Measurements from ENCODE around the gene GABRG3. TPM values are rescaled to one million over a fixed set of nuclear protein-coding genes. Genes with fewer than 3 reads are reported as not detected.

The GABRG3 gene
- total RNA-seq, 1 experiment from 2014 or later = not detected

DNA sequence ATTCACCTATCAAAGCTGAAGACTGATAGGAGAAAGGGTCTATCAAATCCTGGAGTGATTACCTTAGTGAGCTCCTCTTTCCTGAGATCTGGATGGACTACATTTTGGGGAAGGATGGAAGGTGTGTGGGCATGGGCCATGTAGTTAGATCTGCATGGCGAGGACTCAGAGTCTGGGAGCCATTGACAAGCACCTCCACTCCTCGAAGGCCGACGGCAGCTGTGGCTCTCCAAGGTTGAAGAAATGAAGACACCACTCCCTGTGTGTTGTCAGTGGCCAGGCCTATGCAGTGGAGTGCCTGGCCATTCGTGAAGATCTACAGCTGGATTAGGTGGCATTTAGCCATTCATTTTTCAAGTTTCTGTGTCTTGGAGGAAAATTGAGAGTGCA, 509.2 kb downstream of the GABRG3 start:
- no peaks in the 10 kb centered on the region for H3K4me1 Mint-ChIP-seq (ENCODE audit: low read depth, unreplicated experiment)
- no TSS peak for BruUV-seq (replicated peaks)
- no peaks in the 10 kb centered on the region for H3K9me3 Mint-ChIP-seq (ENCODE audit: low read depth, unreplicated experiment)
- CTCF ChIA-PET = no interaction called here
- H3K4me3 Mint-ChIP-seq (ENCODE audit: low read depth, unreplicated experiment) = no peak overlapping the region
- H3K27ac Mint-ChIP-seq (ENCODE audit: unreplicated experiment) = no peak overlapping the region
- no peak for DNase-seq
- H3K27me3 Mint-ChIP-seq (ENCODE audit: unreplicated experiment) = no peaks in the 10 kb centered on the region
- intact Hi-C loops (cut with micrococcal nuclease; ENCODE audit: unreplicated experiment) = no loop called here
- TF ChIP-seq, protein P1, sequence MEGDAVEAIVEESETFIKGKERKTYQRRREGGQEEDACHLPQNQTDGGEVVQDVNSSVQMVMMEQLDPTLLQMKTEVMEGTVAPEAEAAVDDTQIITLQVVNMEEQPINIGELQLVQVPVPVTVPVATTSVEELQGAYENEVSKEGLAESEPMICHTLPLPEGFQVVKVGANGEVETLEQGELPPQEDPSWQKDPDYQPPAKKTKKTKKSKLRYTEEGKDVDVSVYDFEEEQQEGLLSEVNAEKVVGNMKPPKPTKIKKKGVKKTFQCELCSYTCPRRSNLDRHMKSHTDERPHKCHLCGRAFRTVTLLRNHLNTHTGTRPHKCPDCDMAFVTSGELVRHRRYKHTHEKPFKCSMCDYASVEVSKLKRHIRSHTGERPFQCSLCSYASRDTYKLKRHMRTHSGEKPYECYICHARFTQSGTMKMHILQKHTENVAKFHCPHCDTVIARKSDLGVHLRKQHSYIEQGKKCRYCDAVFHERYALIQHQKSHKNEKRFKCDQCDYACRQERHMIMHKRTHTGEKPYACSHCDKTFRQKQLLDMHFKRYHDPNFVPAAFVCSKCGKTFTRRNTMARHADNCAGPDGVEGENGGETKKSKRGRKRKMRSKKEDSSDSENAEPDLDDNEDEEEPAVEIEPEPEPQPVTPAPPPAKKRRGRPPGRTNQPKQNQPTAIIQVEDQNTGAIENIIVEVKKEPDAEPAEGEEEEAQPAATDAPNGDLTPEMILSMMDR (IDR thresholded peaks at IDR 0.05; ENCODE audit: unreplicated experiment) = no peak
- H3K36me3 Mint-ChIP-seq (ENCODE audit: insufficient read depth, unreplicated experiment) = no peaks in the 10 kb centered on the region

DNA sequence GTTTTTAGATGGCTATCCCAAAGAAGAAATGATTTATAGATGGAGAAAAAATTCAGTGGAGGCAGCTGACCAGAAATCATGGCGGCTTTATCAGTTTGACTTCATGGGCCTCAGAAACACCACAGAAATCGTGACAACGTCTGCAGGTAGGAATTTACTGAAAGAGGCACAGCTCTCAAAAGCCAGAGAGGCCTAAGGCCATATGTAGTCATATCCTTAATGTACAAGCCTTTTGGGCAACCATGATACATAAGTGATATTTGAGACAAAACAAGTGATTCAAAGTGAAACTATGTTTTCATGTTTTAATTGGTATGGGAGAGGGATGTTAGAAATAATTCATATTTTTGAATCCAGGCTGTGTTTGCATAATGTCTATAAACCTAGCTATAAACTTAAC, 509.7 kb downstream of the GABRG3 start:
- Mint-ChIP-seq H3K4me3 (ENCODE audit: low read depth, unreplicated experiment) (no peak overlapping the region), H3K36me3 (ENCODE audit: insufficient read depth, unreplicated experiment) (no peaks in the 10 kb centered on the region), H3K27me3 (ENCODE audit: unreplicated experiment) (no peaks in the 10 kb centered on the region), H3K9me3 (ENCODE audit: low read depth, unreplicated experiment) (no peaks in the 10 kb centered on the region), H3K4me1 (ENCODE audit: low read depth, unreplicated experiment) (no peaks in the 10 kb centered on the region), H3K27ac (ENCODE audit: unreplicated experiment) (no peak overlapping the region)
- no peak for DNase-seq
- BruUV-seq (replicated peaks) = no TSS peak
- CTCF ChIA-PET = no interaction called here
- intact Hi-C loops (cut with micrococcal nuclease; ENCODE audit: unreplicated experiment) = no loop called here
- TF ChIP-seq, protein P1 (IDR thresholded peaks at IDR 0.05; ENCODE audit: unreplicated experiment) = no peak

DNA sequence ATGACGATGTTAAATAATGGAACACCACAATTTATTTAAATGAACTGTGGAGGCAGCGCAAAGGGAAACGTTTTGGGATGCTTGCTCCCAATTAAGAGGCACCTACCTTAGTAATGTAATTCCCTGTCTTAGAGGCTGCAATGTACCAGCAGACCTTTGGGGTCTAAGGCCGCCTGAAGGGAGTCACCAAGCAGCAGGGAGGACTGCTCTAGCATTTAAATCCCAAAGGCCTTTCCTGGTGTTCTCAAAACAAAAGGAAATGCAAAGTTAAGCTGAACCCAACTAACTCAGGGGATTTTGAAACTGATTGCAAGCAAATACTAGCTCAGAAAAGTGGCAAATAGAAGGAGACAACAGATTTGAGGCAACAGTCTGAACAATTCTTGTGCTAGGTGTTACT, 510.8 kb downstream of the GABRG3 start:
- Mint-ChIP-seq H3K27ac (ENCODE audit: unreplicated experiment) (no peak overlapping the region), H3K9me3 (ENCODE audit: low read depth, unreplicated experiment) (no peaks in the 10 kb centered on the region), H3K4me3 (ENCODE audit: low read depth, unreplicated experiment) (no peak overlapping the region), H3K36me3 (ENCODE audit: insufficient read depth, unreplicated experiment) (no peaks in the 10 kb centered on the region), H3K4me1 (ENCODE audit: low read depth, unreplicated experiment) (no peaks in the 10 kb centered on the region), H3K27me3 (ENCODE audit: unreplicated experiment) (no peaks in the 10 kb centered on the region)
- intact Hi-C loops (cut with micrococcal nuclease; ENCODE audit: unreplicated experiment) = no loop called here
- TF ChIP-seq, protein P1 (IDR thresholded peaks at IDR 0.05; ENCODE audit: unreplicated experiment) = no peak
- no TSS peak for BruUV-seq (replicated peaks)
- CTCF ChIA-PET = no interaction called here
- DNase-seq = no peak

DNA sequence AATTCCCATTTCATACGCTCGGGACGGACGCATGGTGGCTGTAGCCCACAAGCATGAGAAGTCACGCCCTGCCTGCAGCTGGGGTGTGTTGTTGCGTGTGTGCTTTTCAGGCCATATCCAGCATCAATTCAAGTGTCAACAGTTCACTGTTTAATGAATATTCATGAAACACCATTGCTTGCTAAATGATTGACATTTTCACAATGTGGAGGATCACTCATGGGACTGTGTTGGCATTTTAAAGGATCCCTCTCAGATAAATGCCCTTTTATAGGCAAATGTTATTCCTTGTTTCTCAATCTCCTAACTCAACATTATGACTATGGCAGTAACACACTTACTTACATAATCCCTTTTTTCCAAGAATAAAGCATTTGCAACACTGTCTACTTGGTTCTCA, 511.3 kb downstream of the GABRG3 start:
- DNase-seq = no peak
- TF ChIP-seq, protein P1 (IDR thresholded peaks at IDR 0.05; ENCODE audit: unreplicated experiment) = no peak
- CTCF ChIA-PET = no interaction called here
- Mint-ChIP-seq H3K36me3 (ENCODE audit: insufficient read depth, unreplicated experiment) (no peaks in the 10 kb centered on the region), H3K9me3 (ENCODE audit: low read depth, unreplicated experiment) (no peaks in the 10 kb centered on the region), H3K27ac (ENCODE audit: unreplicated experiment) (no peak overlapping the region), H3K4me1 (ENCODE audit: low read depth, unreplicated experiment) (no peaks in the 10 kb centered on the region), H3K27me3 (ENCODE audit: unreplicated experiment) (no peaks in the 10 kb centered on the region), H3K4me3 (ENCODE audit: low read depth, unreplicated experiment) (no peak overlapping the region)
- intact Hi-C loops (cut with micrococcal nuclease; ENCODE audit: unreplicated experiment) = no loop called here
- BruUV-seq (replicated peaks) = no TSS peak

DNA sequence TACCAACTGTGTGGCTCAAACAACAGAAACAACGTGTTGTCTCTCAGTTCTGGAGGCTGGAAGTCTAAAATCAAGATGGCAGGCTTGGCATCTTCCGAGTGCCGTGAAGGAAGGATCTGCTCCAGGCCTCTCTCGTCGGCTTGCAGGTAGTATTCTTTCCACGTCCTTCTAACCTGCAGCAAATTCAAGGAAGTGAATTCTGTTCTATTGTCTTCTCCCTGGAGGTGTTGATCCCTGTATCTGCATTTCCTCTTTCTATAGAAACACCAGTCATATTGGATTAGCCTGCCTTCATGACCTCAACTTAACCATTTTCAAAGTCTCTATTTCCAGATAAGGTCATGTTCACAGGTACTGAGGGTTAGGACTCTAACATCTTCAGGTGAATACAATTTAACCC, 512.1 kb downstream of the GABRG3 start:
- Mint-ChIP-seq H3K9me3 (ENCODE audit: low read depth, unreplicated experiment) (no peaks in the 10 kb centered on the region), H3K4me1 (ENCODE audit: low read depth, unreplicated experiment) (no peaks in the 10 kb centered on the region), H3K27ac (ENCODE audit: unreplicated experiment) (no peak overlapping the region), H3K4me3 (ENCODE audit: low read depth, unreplicated experiment) (no peak overlapping the region), H3K27me3 (ENCODE audit: unreplicated experiment) (no peaks in the 10 kb centered on the region), H3K36me3 (ENCODE audit: insufficient read depth, unreplicated experiment) (no peaks in the 10 kb centered on the region)
- BruUV-seq (replicated peaks) = no TSS peak
- CTCF ChIA-PET = no interaction called here
- TF ChIP-seq, protein P1 (IDR thresholded peaks at IDR 0.05; ENCODE audit: unreplicated experiment) = no peak
- DNase-seq = no peak
- intact Hi-C loops (cut with micrococcal nuclease; ENCODE audit: unreplicated experiment) = no loop called here

All from Calu3 (cell line).